Activated T-cell treated with anti-CD3 and anti-CD28 coated beads, Interleukin-2, amount 50 U/mL, for 48 hours (primary cell): ENCODE results near the gene BANF2.

Experiments
- DNase-seq, 2 experiments: peaks; one replicate each; pipeline ENCODE4 v3.0.0-alpha.2; 2020

The BANF2 gene

GRCh38 chr20:17735959-17736621 lies 36.3 kb downstream of the BANF2 start:
- DNase-seq: no peak

- DNase-seq: no peak
These were observed 38.4 kb downstream of the BANF2 start for GRCh38 chr20:17738154-17738553.

DNA sequence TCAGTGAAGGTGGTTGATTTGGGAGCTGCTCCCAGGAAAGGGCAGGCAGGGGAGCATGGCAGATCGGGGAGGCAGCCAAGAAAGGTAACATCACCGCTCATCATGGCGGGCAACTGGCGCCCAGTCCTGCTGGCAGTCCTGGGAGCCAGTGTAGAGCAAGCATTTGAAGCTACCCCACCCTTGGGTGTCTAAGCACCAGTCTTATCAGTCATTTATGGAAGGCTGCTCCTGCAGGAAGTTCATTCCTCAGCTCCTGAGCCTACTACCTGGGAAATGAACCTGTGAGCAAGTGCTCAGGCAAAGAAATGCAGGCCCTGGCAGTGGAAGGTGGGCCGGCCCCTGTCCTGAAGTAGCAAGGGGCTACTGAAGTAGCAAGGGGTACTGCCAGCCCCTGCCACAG lies 41.5 kb downstream of the BANF2 start:
- DNase-seq: no peak

GRCh38 chr20:17742731-17743130 lies 43.0 kb downstream of the BANF2 start:
- DNase-seq: no peak

DNA sequence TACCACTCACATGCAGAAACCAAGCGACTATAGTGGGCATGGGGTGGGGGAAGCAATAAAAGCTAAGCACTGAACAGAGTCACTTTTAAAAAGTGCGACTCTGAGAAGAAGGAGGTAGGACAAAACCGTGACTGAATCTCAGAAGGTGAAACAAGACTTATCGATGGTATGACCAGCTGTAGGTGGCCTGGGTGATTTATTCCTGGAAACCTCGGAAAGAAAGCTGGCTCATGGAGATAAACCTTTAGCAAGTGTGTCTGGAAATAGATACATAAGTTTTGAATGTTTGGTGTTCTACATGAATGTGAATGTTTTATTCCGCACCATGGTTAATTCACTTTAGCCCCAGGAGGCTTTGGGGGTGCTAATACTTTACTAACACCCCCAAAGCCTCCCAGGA lies 43.9 kb downstream of the BANF2 start:
- DNase-seq: no peak

DNA sequence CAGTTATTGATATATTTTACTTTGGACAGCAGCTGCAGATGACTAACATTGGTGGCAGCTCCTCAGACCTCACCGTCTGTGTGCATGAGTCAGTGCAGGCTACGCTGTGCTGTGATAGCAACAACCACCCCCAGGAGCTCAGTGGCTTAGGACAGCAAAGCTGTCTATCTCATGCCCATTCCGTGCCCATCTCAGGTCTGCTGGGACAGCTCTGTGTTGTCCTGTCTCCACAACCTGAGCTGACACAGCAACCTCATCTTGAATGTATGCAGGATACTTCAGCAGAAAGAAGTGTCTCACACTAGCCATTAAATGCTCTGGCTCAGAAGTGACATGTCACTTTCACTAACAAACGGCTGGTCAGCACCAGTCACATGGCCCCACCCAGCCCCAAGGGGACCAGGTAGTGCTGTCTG lies 47.7 kb downstream of the BANF2 start:
- DNase-seq: no peak

DNA sequence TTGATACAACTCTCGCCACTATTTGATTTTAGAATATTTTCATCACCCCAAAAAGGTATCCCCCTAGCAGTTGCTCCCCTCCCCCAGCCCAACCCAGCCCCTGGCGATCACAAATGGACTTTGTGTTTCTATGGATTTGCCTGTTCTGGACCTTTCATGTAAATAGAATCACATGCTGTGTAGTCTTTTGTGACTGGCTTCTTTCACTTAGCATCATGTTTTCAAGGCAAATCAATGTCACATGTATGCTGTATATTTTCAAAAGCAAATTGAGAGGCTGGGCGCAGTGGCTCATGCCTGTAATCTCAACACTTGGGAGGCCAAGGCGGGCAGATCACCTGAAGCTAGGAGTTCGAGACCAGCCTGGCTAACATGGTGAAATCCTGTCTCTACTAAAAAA lies 48.5 kb downstream of the BANF2 start:
- no peak for DNase-seq

GRCh38 chr20:17749626-17749977 lies 49.8 kb downstream of the BANF2 start:
- no peak for DNase-seq

DNA sequence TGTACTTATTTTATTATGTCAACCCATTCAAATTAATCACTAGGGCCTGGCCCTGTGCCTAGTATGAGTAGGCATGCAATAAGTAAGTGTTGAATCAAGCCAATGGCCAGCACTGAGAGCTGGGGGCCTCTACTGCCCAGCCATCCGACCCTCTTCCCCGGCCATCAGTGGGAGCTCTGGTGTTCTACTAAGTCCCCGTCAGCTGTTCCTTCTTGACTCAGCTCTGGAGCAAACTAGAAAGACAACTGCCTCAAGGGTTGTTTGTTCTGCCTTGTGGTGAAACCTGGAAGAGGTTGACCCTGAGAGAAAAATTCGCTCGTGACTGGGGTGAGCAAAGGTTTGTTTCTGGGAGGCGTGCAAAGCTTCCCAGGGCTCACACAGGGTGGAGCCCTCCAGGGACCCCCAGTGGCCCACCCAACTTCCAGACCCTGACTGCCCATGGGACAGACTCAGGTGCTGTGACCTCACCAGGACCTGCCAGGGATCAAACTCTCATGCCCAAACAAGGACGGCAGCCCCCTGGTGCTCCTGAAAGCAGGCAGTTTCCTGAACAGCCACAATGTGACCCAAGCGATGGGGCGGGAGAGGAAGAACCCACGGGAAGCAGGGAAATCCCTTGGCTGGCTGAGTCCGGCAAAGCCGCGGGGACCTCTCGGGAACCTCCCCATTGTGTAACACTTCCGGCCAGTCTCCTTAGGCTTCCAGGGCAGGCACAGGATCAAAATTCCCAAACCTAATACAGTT lies 50.4 kb downstream of the BANF2 start:
- DNase-seq: no peak

DNA sequence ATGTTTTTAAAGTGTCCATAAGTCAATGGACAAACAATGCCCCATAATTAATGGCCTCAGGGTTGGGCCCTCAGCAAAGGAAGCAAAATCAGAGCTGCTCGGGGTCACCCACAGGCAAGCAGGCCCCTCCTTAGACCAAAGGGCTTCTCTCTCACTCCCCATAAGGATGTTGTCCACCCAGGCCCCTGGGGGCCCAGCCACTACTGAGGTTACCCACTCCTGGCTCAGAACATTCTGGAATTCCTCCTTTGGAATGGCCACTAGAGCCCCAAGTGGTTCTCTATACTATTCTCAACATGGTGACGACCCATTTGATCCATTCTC lies 50.9 kb downstream of the BANF2 start:
- no peak for DNase-seq

- DNase-seq: no peak
These were observed 51.9 kb downstream of the BANF2 start for GRCh38 chr20:17751640-17752039.

- DNase-seq: no peak
These were observed 52.7 kb downstream of the BANF2 start for GRCh38 chr20:17752459-17752858.

DNA sequence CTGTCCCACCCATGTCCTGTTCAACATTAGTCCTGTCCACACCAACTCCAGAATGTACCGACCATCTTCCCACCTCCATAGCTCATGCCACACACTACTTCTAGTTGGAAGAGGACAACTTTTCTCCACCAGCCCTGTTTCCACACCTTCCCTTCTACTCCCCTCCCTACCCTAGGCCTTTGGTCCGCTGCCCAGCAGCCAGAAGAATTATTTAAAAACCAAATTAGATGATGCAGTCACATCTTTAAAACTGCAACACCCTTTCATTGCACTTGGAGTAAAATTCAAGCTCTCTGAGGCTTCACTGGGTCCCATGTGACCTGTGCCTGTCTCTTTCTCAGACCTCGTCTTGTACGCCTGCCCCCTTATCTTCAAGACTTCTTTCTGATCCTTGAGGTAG lies 53.8 kb downstream of the BANF2 start:
- no peak for DNase-seq

DNA sequence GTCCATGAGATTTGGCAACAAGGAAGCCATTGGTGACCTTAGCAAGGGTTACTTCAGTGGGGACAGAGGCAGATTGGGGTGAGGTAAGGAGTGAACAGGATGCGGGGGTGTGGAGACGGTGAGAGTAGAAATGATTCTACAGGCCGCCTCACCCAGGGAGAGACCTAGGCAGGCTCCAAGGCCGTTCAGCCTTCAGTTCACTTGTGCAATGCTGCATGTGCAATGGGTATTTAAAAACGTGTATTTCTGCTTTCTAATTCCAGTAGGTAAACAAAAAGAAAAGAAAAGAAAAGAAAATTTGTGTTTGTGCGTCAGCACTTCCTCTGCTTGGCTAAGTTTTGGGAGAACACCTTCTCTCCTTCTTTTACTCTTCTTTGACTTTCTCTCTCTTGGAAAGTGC lies 56.8 kb downstream of the BANF2 start:
- no peak for DNase-seq

DNA sequence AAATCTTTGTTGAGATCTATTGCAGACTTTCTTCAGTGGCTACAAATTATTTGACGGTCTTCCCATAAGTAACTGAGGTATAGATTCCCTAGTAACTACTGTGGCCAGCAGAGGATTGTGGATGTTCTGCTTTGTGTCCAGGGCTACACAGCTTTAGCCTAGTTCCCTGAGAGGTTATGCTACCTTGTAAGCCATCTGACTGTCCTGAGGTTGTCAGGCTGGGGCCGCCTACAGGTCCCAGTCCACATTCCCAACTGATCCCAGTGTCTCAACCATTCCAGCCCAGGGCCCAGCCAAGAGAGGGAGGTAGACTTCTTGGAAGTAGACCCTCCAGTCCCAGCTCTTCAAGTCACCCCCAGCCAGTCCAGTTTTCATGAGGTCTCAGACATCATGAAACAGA lies 57.7 kb downstream of the BANF2 start:
- DNase-seq: no peak

- DNase-seq: no peak
These were observed 58.2 kb downstream of the BANF2 start for GRCh38 chr20:17758010-17758409.

DNA sequence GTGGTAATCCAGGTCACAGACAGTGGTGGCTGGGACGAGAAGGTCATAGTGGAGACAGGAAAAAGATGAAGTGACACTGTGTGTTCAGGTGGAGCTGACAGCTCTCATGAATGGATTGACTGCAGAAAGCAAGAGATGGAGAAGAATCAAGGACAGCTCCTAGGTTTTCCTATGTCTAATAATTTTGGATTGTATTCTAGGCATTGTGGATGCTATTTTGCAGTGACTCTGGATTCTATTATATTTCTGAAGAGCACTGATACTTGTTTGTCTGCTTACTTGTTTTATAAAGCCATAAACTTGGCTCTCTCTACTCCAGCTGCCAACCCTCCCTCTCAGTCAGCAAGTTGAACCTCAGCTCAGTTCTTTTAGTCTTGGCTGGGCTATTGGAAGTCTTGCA lies 58.7 kb downstream of the BANF2 start:
- no peak for DNase-seq

DNA sequence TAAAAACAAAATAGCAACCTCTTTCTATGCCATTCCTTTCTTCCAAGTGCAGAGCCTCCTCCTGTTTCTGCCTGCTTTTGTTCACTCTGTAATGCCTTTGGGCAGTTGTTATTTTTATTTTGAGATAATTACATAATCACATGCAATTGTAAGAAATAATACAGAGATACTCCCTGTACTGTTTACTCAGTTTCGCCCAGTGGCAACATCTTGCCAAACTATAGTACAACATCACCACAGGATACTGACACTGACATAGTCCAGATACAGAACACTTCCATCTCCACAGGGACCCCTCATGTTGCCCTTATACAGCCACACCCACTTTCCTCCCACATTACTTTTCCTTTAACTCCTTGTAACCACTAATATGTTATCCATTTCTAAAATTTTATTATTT lies 59.7 kb downstream of the BANF2 start:
- no peak for DNase-seq

DNA sequence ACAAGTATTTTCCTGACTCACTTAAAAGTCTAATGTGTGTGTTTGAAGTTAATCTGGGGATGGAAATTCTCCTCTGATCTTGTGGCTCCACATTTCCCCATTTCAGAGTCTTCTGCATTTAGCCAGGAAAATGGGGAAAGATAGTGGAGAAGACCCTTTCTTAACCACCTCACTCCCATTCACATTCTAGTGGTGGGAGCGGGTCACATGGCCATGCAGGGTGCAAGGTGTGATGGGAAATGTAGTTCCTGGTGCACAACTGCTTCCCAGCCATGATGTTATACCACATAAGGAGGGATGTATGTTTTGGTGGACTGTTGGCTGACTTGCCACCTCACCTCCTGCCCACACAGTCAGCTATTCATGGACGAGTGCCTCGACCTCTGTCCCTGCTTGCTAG lies 61.8 kb downstream of the BANF2 start:
- DNase-seq: no peak

- no peak for DNase-seq
These were observed 62.6 kb downstream of the BANF2 start for GRCh38 chr20:17762243-17762872.

DNA sequence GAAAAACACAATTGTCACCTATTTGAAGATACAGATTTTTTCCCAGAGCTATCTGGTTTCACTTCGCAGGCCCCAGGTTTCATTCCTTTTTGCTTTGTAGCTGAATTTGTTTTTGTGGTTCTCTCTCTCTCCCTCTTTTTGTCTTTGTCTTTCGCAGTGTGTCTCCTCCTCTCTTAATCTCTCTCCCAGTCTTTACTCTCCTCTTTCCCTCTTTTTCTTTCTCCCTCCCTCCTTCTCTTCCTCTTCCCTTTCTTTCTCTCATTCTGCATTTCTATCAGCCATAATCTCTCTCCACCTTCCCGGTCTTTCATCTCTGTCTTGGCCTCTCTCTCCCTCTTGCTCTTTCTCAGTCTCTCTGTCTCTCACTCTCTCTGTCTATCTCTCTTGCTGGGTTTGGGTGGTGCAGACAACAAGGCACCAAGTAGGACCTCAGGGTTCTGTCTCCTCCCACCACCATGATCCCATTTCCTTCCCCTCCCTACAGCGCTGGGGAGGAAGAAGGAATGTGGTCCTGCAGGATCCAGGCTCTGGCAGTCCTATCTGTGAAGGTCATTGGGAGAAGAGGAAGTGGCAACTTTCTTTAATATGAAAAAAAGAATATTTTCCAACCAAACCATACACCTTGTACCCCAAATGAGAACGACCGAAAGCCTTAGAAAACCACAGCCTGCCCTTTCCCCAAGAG lies 63.2 kb downstream of the BANF2 start:
- DNase-seq: no peak

DNA sequence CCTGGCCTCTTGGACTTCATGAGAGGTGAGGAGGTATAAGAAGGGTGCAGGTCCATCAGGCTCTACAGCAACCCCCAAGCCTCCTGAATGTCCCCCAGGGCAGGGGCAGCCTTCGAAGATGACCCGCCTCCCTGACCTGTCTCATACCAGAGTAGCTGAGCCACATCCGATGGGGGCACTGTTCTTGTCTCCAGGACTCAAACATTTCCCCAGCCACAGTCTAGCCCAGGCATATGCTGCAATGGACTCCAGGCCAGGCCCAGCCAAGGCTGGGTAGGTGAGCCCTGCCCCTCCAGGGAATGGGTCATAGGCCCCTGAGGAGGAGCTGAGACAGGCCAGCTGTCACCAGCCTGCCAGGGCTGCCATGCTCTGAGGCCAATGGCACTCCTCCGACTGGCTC lies 65.3 kb downstream of the BANF2 start:
- no peak for DNase-seq

GRCh38 chr20:17765584-17765983 lies 65.8 kb downstream of the BANF2 start:
- no peak for DNase-seq

GRCh38 chr20:17766226-17766625 lies 66.5 kb downstream of the BANF2 start:
- DNase-seq: no peak
